ENCODE data around the gene PCSK2.
A peak's percentile ranks its signal among the peaks of the same experiment; 100 is the strongest.

PCSK2 gene

DNA sequence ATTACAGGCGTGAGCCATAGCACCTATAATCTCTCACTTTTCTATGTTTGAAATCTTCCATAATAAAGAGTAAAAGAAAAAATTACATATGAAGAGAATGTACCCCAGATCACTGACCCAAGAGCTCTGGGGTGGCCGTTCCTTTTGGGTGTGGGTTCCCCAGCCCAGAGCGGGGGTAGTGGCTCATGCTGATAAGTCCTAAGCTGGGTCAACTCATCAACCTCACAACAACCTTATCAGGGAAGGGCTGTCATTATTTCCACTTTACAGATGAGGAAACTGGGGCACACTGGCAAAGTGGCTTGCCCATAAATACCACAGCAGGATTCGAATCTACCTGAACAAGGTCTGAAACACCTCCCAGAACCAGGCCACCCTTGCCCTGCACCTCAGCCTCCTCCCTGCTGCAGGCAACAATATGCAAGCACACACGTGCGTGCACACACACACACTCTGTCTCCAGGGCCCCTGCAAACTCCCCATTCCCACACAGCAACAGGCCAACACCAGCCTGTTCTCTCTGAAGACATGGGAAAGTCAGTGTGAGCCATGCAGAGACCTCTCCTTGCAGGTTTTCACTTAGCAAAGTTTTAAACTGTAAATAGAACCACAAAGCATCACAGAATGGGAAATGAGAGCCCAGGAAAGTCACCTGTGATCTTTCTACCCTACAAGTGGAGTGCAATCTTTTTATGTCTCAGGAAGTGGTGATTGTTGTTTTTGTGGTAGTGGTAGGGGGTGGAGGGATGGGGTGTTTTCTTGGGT lies 276.6 kb downstream of the PCSK2 start:
- FAIRE-seq = no peak
- DNase-seq (ENCODE audit: low spot score) = no peak

DNA sequence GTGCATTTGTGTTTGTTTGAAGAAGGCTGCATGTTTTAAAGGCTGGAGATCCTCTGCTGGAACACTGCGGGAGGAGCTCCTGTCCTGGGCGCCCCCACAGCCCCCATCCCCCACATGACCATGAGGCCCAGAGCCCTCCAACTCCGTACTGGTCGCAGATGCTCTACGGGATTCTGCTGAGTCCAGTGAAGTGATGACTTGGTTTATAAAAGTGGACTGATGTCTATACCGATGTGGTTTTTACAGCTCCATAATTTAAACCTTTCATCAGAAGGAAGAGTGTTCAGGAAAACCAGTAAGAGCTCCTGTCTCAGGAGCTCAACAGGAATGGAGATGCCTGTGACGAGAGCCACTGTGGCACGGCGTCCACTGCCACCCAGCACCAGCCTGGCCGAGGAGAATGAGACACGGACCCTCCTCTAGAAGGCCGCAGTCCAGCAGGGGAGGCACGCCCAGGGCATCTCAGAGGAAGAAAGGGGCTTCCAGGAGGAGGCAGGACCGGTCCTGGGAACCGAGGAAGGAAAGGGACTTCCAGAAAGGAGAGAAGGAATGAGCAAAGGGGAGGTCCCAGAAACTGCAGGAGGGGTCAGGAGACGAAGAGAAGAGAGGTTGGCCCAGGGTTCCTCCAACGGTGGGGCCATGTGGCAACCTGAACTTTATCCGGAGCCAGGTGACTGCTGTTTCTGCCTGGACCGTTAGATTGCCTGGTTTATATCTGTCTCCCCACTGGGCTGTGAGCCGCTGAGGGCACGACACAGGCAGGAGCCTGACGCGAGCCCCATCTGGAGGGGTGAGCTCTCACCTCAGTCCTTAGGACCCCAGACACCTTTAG lies 277.4 kb downstream of the PCSK2 start:
- FAIRE-seq (no peak), DNase-seq (ENCODE audit: low spot score) (no peak)

DNA sequence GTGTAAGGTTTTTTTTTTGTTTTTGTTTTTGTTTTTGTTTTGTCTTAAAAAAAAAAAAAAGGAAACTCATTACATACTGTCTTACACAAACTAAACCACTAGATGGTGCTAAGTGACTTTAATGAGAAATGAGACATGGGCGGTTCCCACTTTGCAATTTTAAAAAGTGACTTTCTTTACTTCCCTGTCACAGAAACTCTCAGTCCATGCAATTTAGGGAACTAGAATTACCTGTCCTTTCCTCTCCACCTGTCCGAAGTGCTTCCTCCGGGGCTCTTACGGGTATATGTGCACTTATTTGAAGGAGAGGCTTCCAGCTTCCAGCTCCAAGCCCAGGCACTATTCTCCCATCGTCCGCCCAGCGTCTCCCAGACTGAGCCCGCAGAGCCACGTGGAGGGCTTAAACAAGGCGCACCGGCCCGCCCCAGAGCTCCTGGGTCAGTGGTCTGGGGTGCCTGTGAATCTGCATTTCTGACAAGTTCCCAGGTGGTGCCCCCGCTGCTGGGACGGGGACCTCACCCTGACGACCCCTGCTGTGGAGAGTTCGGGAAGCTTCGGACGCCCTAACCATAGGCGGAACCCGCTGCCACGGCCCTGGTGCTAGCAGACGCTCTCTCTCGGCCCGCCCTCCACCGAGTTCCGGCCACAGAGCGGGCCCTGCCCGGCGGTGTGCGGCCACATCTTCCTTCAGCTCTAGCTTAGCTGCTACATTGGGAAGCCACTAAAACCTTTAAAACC lies 278.2 kb downstream of the PCSK2 start:
- FAIRE-seq = peak; percentile 77

DNA sequence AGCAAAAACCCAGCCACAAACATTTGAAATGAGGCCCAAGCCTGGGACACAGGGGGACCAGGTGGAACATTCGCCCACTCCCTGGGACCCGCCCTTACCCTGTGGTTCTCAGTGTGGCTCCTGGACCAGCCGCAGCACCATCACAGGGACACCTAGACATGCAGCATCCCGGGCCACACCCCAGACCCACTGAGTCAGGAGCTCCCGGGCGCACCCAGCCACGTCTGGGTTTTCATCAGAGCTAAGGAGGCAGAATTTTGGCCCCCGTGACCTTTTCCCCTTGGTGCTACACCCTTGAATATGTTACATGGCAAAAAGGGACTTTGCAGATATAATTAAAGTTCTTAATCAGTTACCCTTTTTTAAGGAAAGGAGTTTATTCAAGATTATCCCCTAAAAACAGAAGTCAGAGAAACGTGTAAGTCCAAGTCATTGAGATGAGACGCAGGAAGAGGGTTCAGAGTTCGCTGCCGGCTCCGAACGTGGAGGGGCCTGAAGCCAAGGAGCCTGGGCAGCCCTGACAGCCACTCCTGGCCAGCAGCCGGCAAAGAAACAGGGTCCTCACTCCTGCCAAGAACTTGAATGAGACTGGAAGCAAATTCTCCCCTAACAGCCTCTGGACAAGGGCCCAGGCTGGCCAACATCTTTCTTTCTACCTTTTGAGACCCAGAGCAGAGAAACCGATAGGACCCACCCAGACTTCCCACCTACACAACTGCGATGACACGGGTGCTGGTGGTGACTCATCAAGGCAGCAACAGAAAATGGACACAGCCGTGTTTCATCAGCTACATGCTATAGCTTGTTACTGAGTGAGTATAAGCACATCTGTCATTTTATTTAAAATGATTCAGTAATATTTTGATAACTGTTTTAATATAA lies 279.0 kb downstream of the PCSK2 start:
- FAIRE-seq = no peak

More for the DNA sequence above, 278.2 kb downstream of the PCSK2 start:
- DNase-seq (ENCODE audit: low spot score) = peak; percentile 13

DNA sequence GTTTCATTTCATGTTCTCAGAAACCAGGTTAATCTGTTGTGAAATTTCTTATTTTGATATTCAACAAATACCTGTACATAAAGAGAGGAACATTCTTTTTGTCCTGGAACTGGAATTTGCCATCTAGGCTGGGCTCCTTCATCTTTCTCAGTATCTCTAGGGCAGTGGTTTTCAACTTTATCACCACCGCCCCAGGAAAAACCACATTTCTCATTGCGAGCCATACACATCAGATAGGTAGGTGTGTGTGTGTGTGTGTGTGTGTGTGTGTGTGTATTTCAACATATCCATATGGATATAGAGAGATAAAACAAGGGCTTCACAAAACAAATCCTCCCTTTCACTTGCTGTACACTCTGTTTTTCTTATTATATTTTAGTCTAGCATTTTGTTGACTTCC lies 280.2 kb downstream of the PCSK2 start:
- DNase-seq (ENCODE audit: low spot score) (no peak), FAIRE-seq (no peak)

More for the DNA sequence above, 279.0 kb downstream of the PCSK2 start:
- DNase-seq (ENCODE audit: low spot score) = no peak

DNA sequence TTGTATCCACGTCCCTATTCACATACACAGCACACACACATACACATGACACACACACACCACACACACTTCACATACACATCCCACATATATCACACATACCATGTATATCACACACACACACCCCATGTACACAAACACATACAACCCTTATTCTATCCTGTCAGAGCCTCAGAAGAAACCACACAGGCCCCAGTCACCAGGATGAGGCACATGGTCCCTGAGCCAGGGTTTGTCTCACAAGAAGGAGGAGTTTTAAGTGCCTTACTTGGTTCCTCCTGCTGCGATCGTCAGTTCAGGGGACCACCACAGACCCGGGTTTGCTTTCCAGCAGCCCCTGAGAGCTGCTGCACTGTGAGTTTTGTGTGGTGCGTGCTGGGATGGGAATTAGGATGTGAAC lies 280.7 kb downstream of the PCSK2 start:
- FAIRE-seq (no peak), DNase-seq (ENCODE audit: low spot score) (no peak)

DNA sequence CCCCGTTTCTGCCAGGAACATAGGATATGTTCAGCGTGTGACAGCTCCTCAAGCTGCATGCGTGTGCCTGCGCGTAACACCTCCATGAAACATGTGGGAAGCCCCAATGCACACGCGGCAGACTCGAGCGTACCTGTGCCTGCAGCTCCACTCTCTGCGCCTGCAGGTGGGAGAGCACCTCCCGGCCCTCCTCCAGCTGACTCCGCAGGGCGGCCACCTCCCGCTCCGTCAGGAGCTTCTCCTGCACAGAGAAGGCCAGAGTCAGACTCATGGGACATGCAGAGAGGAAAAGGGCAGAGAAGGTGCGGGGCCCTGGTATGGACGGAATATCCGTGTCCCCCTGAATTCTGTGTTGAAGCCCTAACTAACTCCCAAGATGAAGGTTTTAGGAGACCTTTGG lies 281.9 kb downstream of the PCSK2 start:
- no peak for FAIRE-seq

DNA sequence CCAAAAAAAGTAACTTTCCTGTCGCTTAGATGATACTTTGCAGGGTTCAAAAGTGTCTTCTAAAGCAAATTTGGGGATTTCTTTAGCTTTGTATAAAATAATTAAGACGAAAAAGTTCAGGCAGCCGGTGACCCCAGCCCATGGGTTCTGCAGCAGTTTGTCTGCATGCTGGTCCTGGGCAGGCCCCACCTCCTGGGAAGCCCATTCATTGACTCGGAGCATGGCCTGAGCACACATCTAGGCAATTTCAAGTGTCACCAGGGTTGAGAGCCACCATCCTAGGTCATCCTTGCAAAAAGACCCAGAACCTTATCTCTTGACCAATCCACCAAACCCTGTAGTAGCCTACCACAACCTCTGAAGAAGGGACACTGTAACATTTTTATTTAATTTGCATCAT lies 283.7 kb downstream of the PCSK2 start:
- DNase-seq (ENCODE audit: low spot score) (no peak), FAIRE-seq (no peak)

More for the DNA sequence above, 281.9 kb downstream of the PCSK2 start:
- no peak for DNase-seq (ENCODE audit: low spot score)

DNA sequence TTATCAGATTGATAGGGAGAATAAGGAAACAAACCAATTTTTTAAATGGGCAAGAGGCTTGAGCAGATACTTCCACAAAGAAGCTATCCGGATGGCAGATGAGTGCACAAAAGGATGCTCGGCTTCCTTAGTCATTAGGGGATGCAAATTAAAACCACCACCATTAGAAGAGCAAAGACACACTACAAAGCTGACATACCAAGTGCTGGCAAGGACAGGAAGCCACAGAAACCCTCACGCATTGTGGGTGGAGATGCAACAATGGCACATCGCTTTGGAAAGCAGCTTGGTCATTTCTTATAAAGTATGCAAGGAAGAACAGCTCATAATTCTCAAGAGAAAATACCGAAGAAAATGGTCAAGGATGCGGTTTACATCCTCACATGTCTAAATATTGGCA lies 284.6 kb downstream of the PCSK2 start:
- FAIRE-seq (no peak), DNase-seq (ENCODE audit: low spot score) (no peak)

DNA sequence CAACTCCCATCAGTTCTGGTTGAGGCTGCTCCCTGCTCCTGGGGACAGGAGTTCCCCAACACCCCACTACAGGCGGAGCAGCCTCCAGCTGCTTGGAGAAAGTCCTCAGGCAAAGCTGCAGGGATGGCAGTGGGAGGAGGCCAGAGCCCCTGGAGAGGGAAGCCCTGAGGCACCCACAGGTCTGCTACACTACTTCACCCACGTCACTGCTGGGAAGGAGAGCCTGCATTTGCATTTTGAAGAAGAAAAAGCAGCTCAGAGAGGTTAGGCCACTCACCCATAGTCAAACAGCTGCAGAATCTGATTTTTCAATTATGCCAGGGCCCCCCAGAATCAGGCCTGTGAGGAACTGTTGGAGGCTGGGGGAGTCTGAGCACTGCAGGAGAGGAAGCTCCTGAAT lies 287.1 kb downstream of the PCSK2 start:
- FAIRE-seq (no peak), DNase-seq (ENCODE audit: low spot score) (no peak)

DNA sequence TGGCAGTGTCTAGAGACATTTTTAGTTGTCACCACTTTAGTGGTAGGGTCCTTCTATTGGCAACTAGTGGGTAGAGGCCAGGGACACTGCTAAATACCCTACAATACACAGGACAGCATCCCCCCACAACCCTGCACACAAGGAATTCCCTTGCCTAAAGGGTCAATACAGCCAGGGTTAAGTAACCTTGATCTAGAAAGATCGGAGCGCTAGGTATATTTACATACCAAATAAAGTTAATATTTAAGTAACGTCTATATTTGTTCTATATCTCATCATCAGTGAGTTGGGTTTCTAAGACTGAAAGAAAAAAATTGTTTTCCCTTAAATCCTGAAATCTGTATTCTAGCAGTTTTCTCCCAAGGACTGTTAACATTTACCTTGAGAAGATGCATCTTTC lies 288.2 kb downstream of the PCSK2 start:
- DNase-seq (ENCODE audit: low spot score) = no peak
- no peak for FAIRE-seq

DNA sequence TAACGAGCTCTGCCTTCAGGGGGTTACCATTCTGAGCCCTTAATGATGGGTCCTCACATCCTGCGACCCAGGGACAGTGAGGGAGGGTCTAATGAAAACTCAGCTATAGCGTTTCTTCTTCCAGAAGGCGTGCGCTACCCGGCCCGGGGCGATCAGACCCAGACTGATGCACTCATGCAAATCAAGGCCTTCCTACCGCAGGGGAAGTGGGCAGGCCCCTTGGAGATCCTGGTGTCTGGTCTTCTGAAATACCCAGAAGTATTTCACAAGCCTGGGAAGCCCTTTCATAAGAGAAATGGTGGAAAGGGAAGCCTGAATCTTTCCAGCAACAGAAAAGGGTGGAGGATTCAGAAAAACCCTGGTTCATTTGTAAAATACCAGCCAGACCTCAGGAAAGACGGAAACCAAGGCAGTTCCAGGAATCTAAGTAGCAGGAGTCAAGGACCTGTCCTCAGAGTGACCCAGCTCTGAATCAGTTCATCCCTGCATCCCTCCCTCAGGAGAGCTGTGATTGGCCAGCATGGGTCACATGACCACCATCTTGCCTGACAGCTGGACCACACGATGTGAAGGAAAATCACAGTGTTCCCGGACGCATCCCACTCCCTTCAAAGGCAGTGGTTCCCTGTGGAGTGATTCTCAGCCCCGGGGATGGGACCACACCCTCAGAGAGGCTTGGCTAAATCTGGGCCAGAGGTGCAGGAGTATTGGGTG lies 291.7 kb downstream of the PCSK2 start:
- DNase-seq (ENCODE audit: low spot score) = no peak
- no peak for FAIRE-seq

DNA sequence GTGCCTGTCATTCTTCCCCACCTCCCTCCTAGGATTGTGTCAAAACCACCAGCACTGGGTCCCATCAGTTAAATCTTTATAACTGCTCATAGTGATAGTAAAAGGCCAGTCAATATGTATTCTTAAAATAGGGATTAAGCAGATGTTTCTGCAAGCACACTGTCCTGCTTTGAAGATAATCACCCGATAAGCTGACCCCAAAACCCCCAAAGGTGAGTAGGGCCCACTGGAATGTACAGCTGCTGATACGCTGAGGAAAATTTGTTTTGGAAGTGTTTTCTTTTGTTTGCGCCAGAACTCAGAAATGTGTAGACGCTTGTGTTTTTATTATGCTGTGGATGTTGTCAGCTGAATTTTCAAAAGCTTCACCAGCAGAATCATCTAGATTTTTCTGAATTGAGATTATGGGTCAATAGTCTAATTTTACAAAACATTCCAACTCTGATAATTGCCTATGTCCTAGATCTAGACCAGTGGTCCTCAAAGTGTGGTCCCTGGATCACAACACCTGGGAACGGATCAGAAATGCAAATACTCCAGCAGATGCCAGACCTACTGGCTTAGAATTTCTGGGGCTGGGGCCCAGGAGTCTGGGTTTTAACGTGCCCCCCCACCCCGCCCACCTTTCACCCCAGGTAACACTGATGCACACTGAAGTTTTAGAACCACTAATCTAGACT lies 292.9 kb downstream of the PCSK2 start:
- no peak for DNase-seq (ENCODE audit: low spot score)

DNA sequence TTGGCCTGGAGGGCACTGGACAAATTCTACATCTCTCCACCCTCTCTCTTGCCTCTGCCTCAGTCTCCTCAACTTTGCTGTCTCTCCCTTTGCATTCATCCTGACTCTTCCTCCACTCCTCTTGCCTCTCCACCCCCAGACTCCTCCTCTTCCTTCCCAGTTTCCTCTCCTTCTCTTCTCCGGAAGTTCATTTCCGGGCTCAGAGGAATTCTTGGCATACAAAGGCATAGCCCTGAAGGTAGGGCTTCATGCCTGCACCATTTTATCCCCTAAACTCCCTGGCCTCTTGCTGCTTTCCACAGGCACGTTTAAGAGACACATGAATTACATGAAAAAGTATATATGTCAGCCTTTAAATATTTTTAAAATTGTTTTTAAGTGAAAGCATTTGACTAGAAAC lies 293.7 kb downstream of the PCSK2 start:
- DNase-seq (ENCODE audit: low spot score) (no peak), FAIRE-seq (no peak)

More for the DNA sequence above, 292.9 kb downstream of the PCSK2 start:
- no peak for FAIRE-seq

DNA sequence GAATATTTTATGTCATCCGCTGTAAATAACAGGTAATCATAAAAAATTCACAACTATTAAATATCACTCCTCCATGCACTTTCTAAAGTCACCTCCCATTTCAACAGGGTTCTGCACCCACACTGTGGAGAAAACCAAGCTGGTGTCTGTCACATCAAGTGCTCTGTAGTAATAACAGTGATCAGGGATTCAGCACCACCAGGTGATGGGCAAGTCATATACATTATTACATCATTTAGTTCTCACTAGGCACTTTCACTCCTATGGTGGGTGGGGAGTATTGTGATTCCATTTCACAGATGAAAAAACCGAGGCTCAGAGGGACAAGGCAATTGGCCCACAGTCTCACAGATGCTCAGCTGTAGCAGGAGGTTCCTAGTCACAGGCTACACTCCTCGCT lies 295.7 kb downstream of the PCSK2 start:
- DNase-seq (ENCODE audit: low spot score) (no peak), FAIRE-seq (no peak)

DNA sequence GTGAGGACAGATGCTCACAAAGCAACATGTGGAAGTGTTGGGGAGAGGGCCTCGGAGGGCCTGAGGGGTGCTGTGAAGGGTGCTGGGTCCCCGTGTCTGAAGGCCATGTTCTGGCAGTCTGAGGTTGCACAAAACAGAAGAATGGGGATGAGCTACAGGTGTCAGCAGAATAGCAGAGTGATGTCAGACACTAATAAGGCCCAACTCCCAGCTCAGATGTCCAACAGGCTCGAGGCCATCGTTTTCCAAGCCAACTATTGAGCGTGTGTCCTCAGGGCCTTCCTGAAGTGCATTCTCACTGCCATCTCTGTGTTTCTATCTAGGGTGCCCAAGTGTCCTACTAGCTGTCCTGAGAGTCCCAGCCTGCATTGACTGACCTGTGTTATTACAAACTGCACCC lies 296.5 kb downstream of the PCSK2 start:
- no peak for DNase-seq (ENCODE audit: low spot score)
- FAIRE-seq = no peak

DNA sequence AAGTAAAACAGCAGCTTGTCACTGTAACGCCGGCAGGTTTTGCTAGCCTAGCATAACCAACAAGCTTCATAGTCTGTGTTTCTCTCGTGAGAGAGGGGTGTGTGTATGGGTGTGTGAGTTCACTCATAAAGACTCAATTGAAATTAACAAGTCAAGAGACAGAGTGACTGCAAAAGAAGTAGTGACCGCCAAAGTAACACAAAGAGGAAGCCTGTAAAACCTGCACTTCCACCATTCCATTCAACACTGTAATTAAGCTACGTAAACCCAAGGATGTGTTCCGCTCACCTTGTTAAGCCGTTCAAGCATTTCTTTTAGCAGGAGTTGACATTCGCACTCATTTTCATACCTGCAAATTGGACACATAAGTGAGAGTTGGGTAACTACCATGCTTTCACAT lies 297.7 kb downstream of the PCSK2 start:
- no peak for FAIRE-seq
- no peak for DNase-seq (ENCODE audit: low spot score)

DNA sequence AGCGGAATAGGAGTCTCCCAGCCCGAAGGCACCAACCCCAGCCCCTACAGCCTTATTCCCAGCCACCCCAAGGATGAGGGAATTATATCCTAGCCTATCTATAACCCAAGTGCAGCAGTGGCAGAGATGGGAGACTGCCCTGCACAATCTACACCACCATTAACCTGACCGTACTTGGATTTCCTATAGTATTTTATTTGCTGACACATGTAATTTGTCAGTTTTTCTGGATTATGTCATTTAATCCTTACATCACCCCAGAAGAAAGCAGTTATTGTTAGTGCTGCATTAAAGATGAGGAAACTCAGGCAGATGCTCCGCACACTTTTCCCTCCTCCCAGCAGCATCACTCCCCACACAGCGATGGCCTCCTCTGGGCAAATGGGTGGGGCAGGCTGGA lies 298.3 kb downstream of the PCSK2 start:
- FAIRE-seq (no peak), DNase-seq (ENCODE audit: low spot score) (no peak)

DNA sequence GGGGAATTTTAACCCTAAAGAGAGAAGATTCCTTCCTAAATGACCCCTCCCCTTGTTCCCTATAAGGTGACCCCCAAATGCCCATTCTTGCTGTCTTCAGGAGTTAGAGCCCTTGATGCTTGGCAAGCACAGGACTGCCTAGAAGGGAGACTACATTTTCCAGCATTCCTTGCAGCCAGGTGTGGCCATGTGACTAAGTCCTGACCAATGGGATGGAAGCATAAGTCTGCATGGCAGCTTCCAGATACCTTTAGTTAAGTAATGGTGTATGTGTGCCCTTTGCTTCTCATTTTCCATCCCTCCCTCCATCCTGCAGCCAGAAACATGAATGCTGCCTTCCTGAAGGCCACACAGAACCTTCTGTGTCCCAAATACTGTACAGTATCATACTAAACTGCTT lies 298.8 kb downstream of the PCSK2 start:
- DNase-seq (ENCODE audit: low spot score) (peak; percentile 7), FAIRE-seq (no peak)

DNA sequence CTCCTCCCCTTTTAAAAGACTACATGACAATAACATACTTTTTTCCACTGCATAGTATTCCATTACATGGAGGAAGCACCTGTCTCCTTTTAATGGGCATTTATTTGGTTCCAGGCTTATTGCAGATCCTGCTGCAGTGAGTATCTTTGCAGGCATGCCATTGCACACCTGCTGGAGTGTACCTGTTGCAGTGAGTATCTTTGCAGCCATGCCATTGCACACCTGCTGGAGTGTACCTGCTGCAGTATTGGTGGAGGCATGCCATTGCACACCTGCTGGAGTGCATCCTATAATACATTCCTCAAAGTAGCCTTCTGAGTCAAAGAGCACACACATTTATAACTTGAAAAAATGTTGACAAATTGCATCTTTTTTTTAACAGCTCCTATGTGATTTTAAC lies 302.7 kb downstream of the PCSK2 start:
- FAIRE-seq (no peak), DNase-seq (ENCODE audit: low spot score) (no peak)
